ENCODE results near the gene EHD4. TPM values are rescaled to one million over a fixed set of nuclear protein-coding genes. Genes with fewer than 3 reads are reported as not detected.

The EHD4 gene
- total RNA-seq, 2 donors from 2014 or later: 30.3 to 40.0 TPM

DNA sequence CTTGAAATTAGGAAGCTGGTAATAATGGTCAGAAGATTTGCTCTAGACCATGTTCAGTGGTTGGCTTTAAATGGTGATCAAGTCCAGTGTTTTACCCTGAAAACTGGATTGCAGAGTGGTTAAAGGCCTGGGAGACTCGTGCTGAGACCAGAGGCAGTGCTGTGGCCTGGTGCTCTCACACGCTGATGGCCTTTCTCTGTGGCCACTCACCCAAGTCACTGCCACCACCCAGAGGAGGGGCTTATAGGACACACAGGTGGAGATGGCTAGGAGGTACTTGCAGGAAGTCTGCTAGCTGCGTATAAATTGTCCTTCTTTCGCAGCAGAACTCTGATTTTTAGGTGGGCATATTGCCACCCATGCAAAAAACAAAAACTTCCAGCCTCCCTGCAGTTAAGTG lies 6.2 kb upstream of the EHD4 start:
- H3K4me3 ChIP-seq: no peak overlapping the region
- no peaks in the 10 kb centered on the region for H3K4me1 ChIP-seq
- no peak overlapping the region for H3K9ac ChIP-seq (ENCODE audit: low read depth in 2 of 2, low read length in 2 of 2)
- intact Hi-C loops (cut with DNase I): no loop called here
- DNase-seq: no peak
- TF ChIP-seq, protein P1, sequence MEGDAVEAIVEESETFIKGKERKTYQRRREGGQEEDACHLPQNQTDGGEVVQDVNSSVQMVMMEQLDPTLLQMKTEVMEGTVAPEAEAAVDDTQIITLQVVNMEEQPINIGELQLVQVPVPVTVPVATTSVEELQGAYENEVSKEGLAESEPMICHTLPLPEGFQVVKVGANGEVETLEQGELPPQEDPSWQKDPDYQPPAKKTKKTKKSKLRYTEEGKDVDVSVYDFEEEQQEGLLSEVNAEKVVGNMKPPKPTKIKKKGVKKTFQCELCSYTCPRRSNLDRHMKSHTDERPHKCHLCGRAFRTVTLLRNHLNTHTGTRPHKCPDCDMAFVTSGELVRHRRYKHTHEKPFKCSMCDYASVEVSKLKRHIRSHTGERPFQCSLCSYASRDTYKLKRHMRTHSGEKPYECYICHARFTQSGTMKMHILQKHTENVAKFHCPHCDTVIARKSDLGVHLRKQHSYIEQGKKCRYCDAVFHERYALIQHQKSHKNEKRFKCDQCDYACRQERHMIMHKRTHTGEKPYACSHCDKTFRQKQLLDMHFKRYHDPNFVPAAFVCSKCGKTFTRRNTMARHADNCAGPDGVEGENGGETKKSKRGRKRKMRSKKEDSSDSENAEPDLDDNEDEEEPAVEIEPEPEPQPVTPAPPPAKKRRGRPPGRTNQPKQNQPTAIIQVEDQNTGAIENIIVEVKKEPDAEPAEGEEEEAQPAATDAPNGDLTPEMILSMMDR (IDR thresholded peaks at IDR 0.05): no peak
- no peaks in the 10 kb centered on the region for H3K36me3 ChIP-seq
- no peaks in the 10 kb centered on the region for H3K27me3 ChIP-seq
- no peak overlapping the region for H3K27ac ChIP-seq
- no peaks in the 10 kb centered on the region for H3K9me3 ChIP-seq

GRCh38 chr15:41977757-41978383 lies 5.5 kb upstream of the EHD4 start:
- DNase-seq: no peak
- Histone ChIP-seq H3K9ac (ENCODE audit: low read depth in 2 of 2, low read length in 2 of 2) (no peak overlapping the region), H3K27ac (no peak overlapping the region), H3K4me1 (no peaks in the 10 kb centered on the region), H3K4me3 (no peak overlapping the region), H3K9me3 (no peaks in the 10 kb centered on the region), H3K36me3 (no peaks in the 10 kb centered on the region), H3K27me3 (no peaks in the 10 kb centered on the region)
- intact Hi-C loops (cut with DNase I): no loop called here
- TF ChIP-seq, protein P1 (IDR thresholded peaks at IDR 0.05): no peak

GRCh38 chr15:41975669-41976068 lies 3.3 kb upstream of the EHD4 start:
- Histone ChIP-seq H3K9ac (ENCODE audit: low read depth in 2 of 2, low read length in 2 of 2) (no peak overlapping the region), H3K36me3 (no peaks in the 10 kb centered on the region), H3K9me3 (no peaks in the 10 kb centered on the region), H3K27me3 (no peaks in the 10 kb centered on the region), H3K27ac (no peak overlapping the region), H3K4me3 (no peak overlapping the region), H3K4me1 (no peaks in the 10 kb centered on the region)
- TF ChIP-seq, protein P1 (IDR thresholded peaks at IDR 0.05): no peak
- intact Hi-C loops (cut with DNase I): no loop called here
- DNase-seq: no peak

- intact Hi-C loops (cut with DNase I): no loop called here
- Histone ChIP-seq H3K9ac (ENCODE audit: low read depth in 2 of 2, low read length in 2 of 2) (no peak overlapping the region), H3K4me3 (no peak overlapping the region), H3K27ac (peak overlapping the region; percentile 58), H3K36me3 (no peaks in the 10 kb centered on the region), H3K9me3 (no peaks in the 10 kb centered on the region), H3K4me1 (no peaks in the 10 kb centered on the region), H3K27me3 (no peaks in the 10 kb centered on the region)
- TF ChIP-seq, protein P1 (IDR thresholded peaks at IDR 0.05): no peak
- no peak for DNase-seq
These were observed 1.7 kb upstream of the EHD4 start for GRCh38 chr15:41974041-41974440.

DNA sequence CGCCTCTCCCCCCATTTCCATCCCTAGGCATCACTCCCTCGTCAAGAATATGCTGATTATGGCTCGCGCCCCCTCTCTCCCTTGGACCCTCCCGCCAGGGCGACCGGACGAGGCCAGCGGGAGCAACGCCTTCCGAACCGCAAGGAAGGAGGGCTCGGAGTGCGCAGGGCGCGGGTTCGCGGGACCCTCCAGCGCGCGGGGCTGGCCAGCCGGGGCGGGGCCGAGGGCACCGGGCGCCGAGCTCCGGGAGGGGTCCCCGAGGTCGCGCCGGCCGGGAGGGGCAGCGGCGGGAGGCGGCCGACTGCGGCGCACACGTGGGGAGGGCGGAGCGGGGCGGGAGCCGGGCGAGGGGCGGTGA lies 483 bp downstream of the EHD4 start:
- no peaks in the 10 kb centered on the region for H3K36me3 ChIP-seq
- TF ChIP-seq, protein P1 (IDR thresholded peaks at IDR 0.05): no peak
- H3K4me3 ChIP-seq: peak overlapping the region; percentile 93
- H3K27ac ChIP-seq: peak overlapping the region; percentile 85
- H3K9me3 ChIP-seq: no peaks in the 10 kb centered on the region
- DNase-seq: peak; percentile 62
- intact Hi-C loops (cut with DNase I): no loop called here
- no peaks in the 10 kb centered on the region for H3K4me1 ChIP-seq
- H3K27me3 ChIP-seq: no peaks in the 10 kb centered on the region
- peak overlapping the region; percentile 95 to 99 for H3K9ac ChIP-seq (ENCODE audit: low read depth in 2 of 2, low read length in 2 of 2)
